CD14-positive monocyte (primary cell): ENCODE data around the gene GMDS. TPM values are rescaled to one million over a fixed set of nuclear protein-coding genes. Genes with fewer than 3 reads are reported as not detected.

ENCODE experiments used
- DNase-seq, 3 donors: peaks; one replicate each; pipeline ENCODE4 v3.0.0-alpha.2; 2011 to 2022
- H2AFZ ChIP-seq: 2 replicates; pipeline ENCODE4 v1.6.0; 2012; ENCODE audit warnings: mild to moderate bottlenecking, low read depth, low read length, inconsistent platforms; ENCODE audit not compliant: insufficient read depth, poor library complexity, severe bottlenecking
- H3K27ac ChIP-seq, 2 donors: 1 replicate in 1 of 2; 2 replicates in 1 of 2; pipeline ENCODE4 v1.5.1; 2012 to 2013; ENCODE audit warnings: low read length in 2 of 2, control low read depth in 1 of 2, inconsistent platforms in 1 of 2, low read depth in 1 of 2, mild to moderate bottlenecking in 1 of 2
- H3K27me3 ChIP-seq, 2 donors: one replicate each; pipeline versions ENCODE4 v1.6.0 to v1.6.1; 2011 to 2013; ENCODE audit warnings: low read length in 2 of 2; ENCODE audit not compliant: control insufficient read depth in 2 of 2, insufficient read depth in 2 of 2
- H3K36me3 ChIP-seq, 2 donors: replicated peaks in 1 of 2; 1 replicate in 1 of 2; 2 replicates in 1 of 2; pipeline versions ENCODE4 v1.5.1 to v1.6.1; 2012 to 2013; ENCODE audit warnings: low read length in 2 of 2, control low read depth in 1 of 2, inconsistent platforms in 1 of 2, mild to moderate bottlenecking in 1 of 2; ENCODE audit not compliant: insufficient read depth in 2 of 2, control insufficient read depth in 1 of 2
- H3K4me1 ChIP-seq, 2 donors: 1 replicate in 1 of 2; 2 replicates in 1 of 2; pipeline versions ENCODE4 v1.5.1 to v1.6.1; 2012 to 2013; ENCODE audit warnings: low read length in 2 of 2, control low read depth in 1 of 2, inconsistent platforms in 1 of 2, mild to moderate bottlenecking in 1 of 2, moderate library complexity in 1 of 2; ENCODE audit not compliant: insufficient read depth in 2 of 2, control insufficient read depth in 1 of 2
- H3K4me2 ChIP-seq: replicated peaks from 2 replicates; pipeline ENCODE3; 2012; ENCODE audit warnings: low read length, moderate library complexity, mild to moderate bottlenecking; ENCODE audit not compliant: poor library complexity, severe bottlenecking; ENCODE audit errors: extremely low read depth
- H3K4me3 ChIP-seq, 3 experiments: fragments of 200-600 bp in 1 of 3; sonication (generic) in 1 of 3; replicated peaks in 1 of 3; 1 replicate in 2 of 3; 2 replicates in 1 of 3; pipeline ENCODE4 v1.5.1; 2011 to 2013; ENCODE audit warnings: low read length in 3 of 3, mild to moderate bottlenecking in 3 of 3, control low read depth in 2 of 3, low read depth in 2 of 3, inconsistent platforms in 1 of 3, moderate library complexity in 1 of 3
- H3K79me2 ChIP-seq: 2 replicates; pipeline ENCODE4 v1.6.0; 2012; ENCODE audit warnings: mild to moderate bottlenecking, control low read depth, inconsistent platforms, low read length, moderate library complexity; ENCODE audit not compliant: insufficient read depth
- H3K9ac ChIP-seq: 2 replicates; pipeline ENCODE4 v1.6.0; 2017; ENCODE audit warnings: low read length, mild to moderate bottlenecking; ENCODE audit not compliant: insufficient read depth, poor library complexity, severe bottlenecking
- H3K9me3 ChIP-seq, 2 donors: replicated peaks in 1 of 2; 1 replicate in 1 of 2; 2 replicates in 1 of 2; pipeline versions ENCODE4 v1.5.1 to v1.6.1; 2012 to 2013; ENCODE audit warnings: low read length in 2 of 2, control low read depth in 1 of 2; ENCODE audit not compliant: control insufficient read depth in 1 of 2, insufficient read depth in 1 of 2
- H4K20me1 ChIP-seq: 2 replicates; pipeline ENCODE4 v1.6.0; 2012; ENCODE audit warnings: mild to moderate bottlenecking, low read length, control low read depth, moderate library complexity; ENCODE audit not compliant: insufficient read depth
- H3K27ac Mint-ChIP-seq, 7 donors: one replicate each; pipeline ENCODE4 v1.8.0; 2020; ENCODE audit warnings: mild to moderate bottlenecking in 7 of 7, mixed read lengths in 7 of 7, moderate library complexity in 6 of 7, inconsistent platforms in 2 of 7
- H3K27me3 Mint-ChIP-seq, 3 donors: one replicate each; pipeline ENCODE4 v1.8.0; 2021 to 2022; ENCODE audit warnings: low read depth in 3 of 3, mild to moderate bottlenecking in 3 of 3, mixed read lengths in 3 of 3, moderate library complexity in 3 of 3, inconsistent platforms in 1 of 3
- H3K36me3 Mint-ChIP-seq, 2 donors: one replicate each; pipeline ENCODE4 v1.8.0; 2020; ENCODE audit warnings: mixed read lengths in 2 of 2, inconsistent platforms in 1 of 2, mild to moderate bottlenecking in 1 of 2
- H3K4me1 Mint-ChIP-seq: one replicate; pipeline ENCODE4 v1.8.0; 2020; ENCODE audit warnings: mild to moderate bottlenecking, mixed read lengths
- H3K4me3 Mint-ChIP-seq, 2 donors: one replicate each; pipeline ENCODE4 v1.8.0; 2020; ENCODE audit warnings: mild to moderate bottlenecking in 2 of 2, mixed read lengths in 2 of 2, moderate library complexity in 1 of 2
- H3K9me3 Mint-ChIP-seq, 7 donors: one replicate each; pipeline ENCODE4 v1.8.0; 2020 to 2022; ENCODE audit warnings: mixed read lengths in 7 of 7, mild to moderate bottlenecking in 6 of 7, moderate library complexity in 6 of 7, inconsistent platforms in 2 of 7
- WGBS: methylation state at CpG from one replicate; pipeline ENCODE4 v1.1.5; 2013; ENCODE audit warnings: missing lambda C conversion rate; ENCODE audit not compliant: insufficient coverage; 5-methylcytosine and 5-hydroxymethylcytosine counted together
- intact Hi-C, 2 donors: fragments of 100-400 bp; cut with micrococcal nuclease; formaldehyde crosslinking; loops; one replicate each; pipeline versions ENCODE4 v1.15.0 to v1.15.1; 2023
- polyA plus RNA-seq, 3 donors: library from polyadenylated mRNA; depleted of rRNA in 1 of 3; unstranded in 2 of 3; stranded (reverse) in 1 of 3; fragments of 300-500 nt in 2 of 3; fragments of >200 nt in 1 of 3; fragmentation: Illumina TruSeq in 2 of 3; gene quantifications; 1 replicate in 2 of 3; 2 replicates in 1 of 3; pipeline ENCODE4 v1.2.3, GENCODE V29; 2012 to 2021
- TF ChIP-seq, protein P1 (sequence below): fragments of 200-600 bp; IDR thresholded peaks from one replicate; pipeline ENCODE4 v1.8.0; 2022; ENCODE audit warnings: antibody characterized with exemption, mild to moderate bottlenecking

Gene GMDS
- polyA plus RNA-seq, 3 donors, result 10.5 to 19.9 (median 17.6) TPM

- 98% methylated on average over 5 of the region's 14 CpGs for WGBS
- no peaks in the 10 kb centered on the region for H3K27me3 ChIP-seq
- no peak overlapping the region for H3K4me3 Mint-ChIP-seq
Observed at GRCh38 chr6:1952740-1953360, 292.6 kb downstream of the GMDS start.

DNA sequence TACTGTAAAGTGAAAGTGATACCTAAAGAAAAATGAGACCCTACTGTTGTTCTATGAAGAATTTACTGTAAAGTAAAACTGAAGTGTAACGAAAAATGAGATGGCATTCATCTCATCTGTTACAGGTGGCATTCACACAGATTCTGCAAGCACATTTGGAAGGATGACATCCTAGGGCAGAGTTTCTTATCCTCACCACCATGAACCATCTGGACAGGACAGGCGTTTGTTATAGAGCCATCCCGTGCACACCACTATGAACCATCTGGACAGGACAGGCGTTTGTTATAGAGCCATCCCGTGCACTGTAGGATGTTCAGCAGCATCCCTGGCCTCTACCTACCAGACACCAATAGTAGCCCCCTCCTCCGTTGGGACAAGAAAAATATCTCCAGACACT, 294.8 kb downstream of the GMDS start:
- H3K9me3 Mint-ChIP-seq, result no peaks in the 10 kb centered on the region

More at GRCh38 chr6:1952740-1953360, 292.6 kb downstream of the GMDS start:
- Mint-ChIP-seq H3K27me3 (no peaks in the 10 kb centered on the region), H3K36me3 (peaks cover 0 to 11% of the 10 kb centered on the region in 2 donors), H3K9me3 (no peaks in the 10 kb centered on the region), H3K4me1 (peaks cover 12% of the 10 kb centered on the region), H3K27ac (no peak overlapping the region)
- TF ChIP-seq, protein P1, sequence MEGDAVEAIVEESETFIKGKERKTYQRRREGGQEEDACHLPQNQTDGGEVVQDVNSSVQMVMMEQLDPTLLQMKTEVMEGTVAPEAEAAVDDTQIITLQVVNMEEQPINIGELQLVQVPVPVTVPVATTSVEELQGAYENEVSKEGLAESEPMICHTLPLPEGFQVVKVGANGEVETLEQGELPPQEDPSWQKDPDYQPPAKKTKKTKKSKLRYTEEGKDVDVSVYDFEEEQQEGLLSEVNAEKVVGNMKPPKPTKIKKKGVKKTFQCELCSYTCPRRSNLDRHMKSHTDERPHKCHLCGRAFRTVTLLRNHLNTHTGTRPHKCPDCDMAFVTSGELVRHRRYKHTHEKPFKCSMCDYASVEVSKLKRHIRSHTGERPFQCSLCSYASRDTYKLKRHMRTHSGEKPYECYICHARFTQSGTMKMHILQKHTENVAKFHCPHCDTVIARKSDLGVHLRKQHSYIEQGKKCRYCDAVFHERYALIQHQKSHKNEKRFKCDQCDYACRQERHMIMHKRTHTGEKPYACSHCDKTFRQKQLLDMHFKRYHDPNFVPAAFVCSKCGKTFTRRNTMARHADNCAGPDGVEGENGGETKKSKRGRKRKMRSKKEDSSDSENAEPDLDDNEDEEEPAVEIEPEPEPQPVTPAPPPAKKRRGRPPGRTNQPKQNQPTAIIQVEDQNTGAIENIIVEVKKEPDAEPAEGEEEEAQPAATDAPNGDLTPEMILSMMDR, result no peak
- no peak overlapping the region for H2AFZ ChIP-seq
- H3K79me2 ChIP-seq, result no peaks in the 10 kb centered on the region
- no peak overlapping the region for H3K4me3 ChIP-seq
- intact Hi-C loops, result no loop called here
- no peak overlapping the region for H3K27ac ChIP-seq
- no peak overlapping the region for H3K9ac ChIP-seq
- peaks cover 0 to 5% of the 10 kb centered on the region in 2 donors for H3K36me3 ChIP-seq
- no peaks in the 10 kb centered on the region for H4K20me1 ChIP-seq
- no peak for DNase-seq
- no peaks in the 10 kb centered on the region for H3K9me3 ChIP-seq
- H3K4me2 ChIP-seq, result no peak overlapping the region
- H3K4me1 ChIP-seq, result peaks cover 8 to 10% of the 10 kb centered on the region in 2 donors

More for the DNA sequence above, 294.8 kb downstream of the GMDS start:
- Mint-ChIP-seq H3K27me3 (no peaks in the 10 kb centered on the region), H3K36me3 (peaks cover 3 to 15% of the 10 kb centered on the region in 2 donors), H3K4me1 (peaks cover 13% of the 10 kb centered on the region), H3K27ac (no peak overlapping the region), H3K4me3 (no peak overlapping the region)
- Histone ChIP-seq H3K36me3 (peaks cover 0 to 5% of the 10 kb centered on the region in 2 donors), H4K20me1 (no peaks in the 10 kb centered on the region), H3K27ac (no peak overlapping the region), H3K9me3 (no peaks in the 10 kb centered on the region), H3K27me3 (no peaks in the 10 kb centered on the region), H3K79me2 (no peaks in the 10 kb centered on the region), H3K4me1 (peaks cover 8 to 10% of the 10 kb centered on the region in 2 donors), H3K9ac (no peak overlapping the region), H3K4me2 (no peak overlapping the region), H3K4me3 (no peak overlapping the region), H2AFZ (no peak overlapping the region)
- no peak for DNase-seq
- intact Hi-C loops, result no loop called here
- WGBS, result 88% methylated on average over 5 of the region's 6 CpGs
- TF ChIP-seq, protein P1, result no peak
